Left renal cortex interstitium (tissue), 4 donors: ENCODE results near the gene DHX57. TPM values are rescaled to one million over a fixed set of nuclear protein-coding genes. Genes with fewer than 3 reads are reported as not detected.

Experiments
- DNase-seq, 4 donors: peaks; one replicate each; pipeline ENCODE4 v3.0.0-alpha.2; 2013; ENCODE audit warnings: low read depth in 4 of 4, low spot score in 2 of 4, missing footprints in 1 of 4
- polyA plus RNA-seq, 4 donors: library from polyadenylated mRNA; unstranded; fragments of 120-200 nt; gene quantifications; one replicate each; pipeline ENCODE4 v1.2.1, GENCODE V29; 2013; ENCODE audit not compliant: insufficient read length in 4 of 4

Gene DHX57
- polyA plus RNA-seq, 4 donors: 30.1 to 51.0 (median 37.5) TPM

GRCh38 chr2:38754049-38754448, 121.7 kb downstream of the DHX57 start:
- no peak for DNase-seq

GRCh38 chr2:38751596-38752410, 123.9 kb downstream of the DHX57 start:
- no peak for DNase-seq

GRCh38 chr2:38750891-38751595, 124.7 kb downstream of the DHX57 start, which contains the start of gene SRSF7:
Gene SRSF7 (minus strand): TSS chr2:38751361. CDS start chr2:38751256, 105 bp downstream.
- DNase-seq: peak; percentile 98 to 100 (median 99)

GRCh38 chr2:38750011-38750890, 125.5 kb downstream of the DHX57 start:
- DNase-seq: peak in 1 of 4 donors; percentile 88

- no peak for DNase-seq
These were observed 126.6 kb downstream of the DHX57 start for GRCh38 chr2:38748943-38749804.

- DNase-seq: no peak
These were observed 127.3 kb downstream of the DHX57 start for GRCh38 chr2:38748391-38748790.

- DNase-seq: no peak
These were observed 127.9 kb downstream of the DHX57 start for GRCh38 chr2:38747819-38748218.

Other genes starting within 250 kb of the DHX57 start
- 10 to 100 TPM; 44.8 to 59.6 (median 55.2) TPM for gene GALM, start 209.8 kb downstream of the DHX57 start, polyA plus RNA-seq
- 100 to 1,000 TPM; 209 to 259 (median 233) TPM for gene SRSF7, start 124.6 kb downstream of the DHX57 start, polyA plus RNA-seq
- 10 to 100 TPM; 20.9 to 26.3 (median 21.1) TPM for gene GEMIN6, start 97.7 kb downstream of the DHX57 start, polyA plus RNA-seq
- gene MORN2, start within 50 bp of the DHX57 start, polyA plus RNA-seq: 10 to 100 TPM; 44.0 to 61.9 (median 48.6) TPM
- 1 to 10 TPM; 1.5 to 3.8 (median 2.4) TPM for gene ARHGEF33, start 13.9 kb upstream of the DHX57 start, polyA plus RNA-seq
- 10 to 100 TPM; 37.3 to 62.9 (median 53.0) TPM for gene SOS1, start 245.1 kb upstream of the DHX57 start, polyA plus RNA-seq